C4-2B (cell line): ENCODE results near the gene NTMT1.

Source experiments
- CTCF ChIP-seq: fragments of 450-650 bp; conservative IDR thresholded peaks from 2 replicates; pipeline ENCODE4 v1.5.1; 2017; ENCODE audit warnings: mild to moderate bottlenecking
- ZFX ChIP-seq: fragments of 450-650 bp; IDR thresholded peaks from 2 replicates; pipeline ENCODE4 v1.6.1; 2017

- no peak for TF ChIP-seq CTCF
- no peak for TF ChIP-seq ZFX
Observed at GRCh38 chr9:129664746-129665388, 38.9 kb downstream of the NTMT1 start.
